Heart right ventricle (tissue), 16 donors: ENCODE data around the gene SEC14L3. TPM values are rescaled to one million over a fixed set of nuclear protein-coding genes. Genes with fewer than 3 reads are reported as not detected.

ENCODE experiments used
- ATAC-seq, 8 donors: fragments of 200-7000 bp; cut with Tn5 transposase; one replicate each; pipeline ENCODE4 v1.9.1; 2020; ENCODE audit warnings: mild to moderate bottlenecking in 8 of 8, moderate library complexity in 8 of 8, moderate number of reproducible peaks in 1 of 8
- DNase-seq, 2 donors: peaks; one replicate each; pipeline ENCODE4 v3.0.0-alpha.2; 2020
- H3K27ac ChIP-seq, 10 donors: fragments of 200-600 bp; sonication (generic) in 2 of 10; one replicate each; pipeline versions ENCODE4 v1.5.0 to v1.8.0; 2020 to 2022; ENCODE audit warnings: mild to moderate bottlenecking in 3 of 10
- H3K27me3 ChIP-seq, 7 donors: fragments of 200-600 bp; one replicate each; pipeline ENCODE4 v1.8.0; 2021 to 2022; ENCODE audit warnings: mild to moderate bottlenecking in 2 of 7
- H3K36me3 ChIP-seq, 9 donors: fragments of 200-600 bp; sonication (generic) in 1 of 9; one replicate each; pipeline versions ENCODE4 v1.5.0 to v1.8.0; 2020 to 2022; ENCODE audit warnings: mild to moderate bottlenecking in 2 of 9
- H3K4me1 ChIP-seq, 9 donors: fragments of 200-600 bp; sonication (generic) in 1 of 9; one replicate each; pipeline versions ENCODE4 v1.5.0 to v1.8.0; 2020 to 2022; ENCODE audit warnings: mild to moderate bottlenecking in 4 of 9
- H3K4me3 ChIP-seq, 10 donors: fragments of 200-600 bp; sonication (generic) in 2 of 10; one replicate each; pipeline versions ENCODE4 v1.5.0 to v1.8.0; 2020 to 2022; ENCODE audit warnings: mild to moderate bottlenecking in 7 of 10, moderate library complexity in 2 of 10
- H3K9me3 ChIP-seq, 11 donors: fragments of 200-600 bp in 10 of 11; sonication (generic) in 2 of 11; one replicate each; pipeline versions ENCODE4 v1.5.0 to v1.8.0; 2013 to 2022; ENCODE audit warnings: mild to moderate bottlenecking in 2 of 11, control low read depth in 1 of 11, moderate library complexity in 1 of 11
- CTCF ChIP-seq, 9 donors: fragments of 200-600 bp; sonication (generic) in 2 of 9; IDR thresholded peaks; one replicate each; pipeline versions ENCODE4 v1.5.0 to v1.8.0; 2021 to 2022; ENCODE audit warnings: antibody characterized with exemption in 9 of 9, mild to moderate bottlenecking in 5 of 9, moderate library complexity in 1 of 9
- WGBS, 2 donors: extraction: QIAGEN DNeasy Blood & Tissue Kit; methylation state at CpG; one replicate each; pipeline ENCODE4 v1.1.7; 2013; ENCODE audit warnings: inconsistent platforms in 1 of 2; 5-methylcytosine and 5-hydroxymethylcytosine counted together
- intact Hi-C, 10 donors: fragments of 100-400 bp; cut with DNase I; formaldehyde crosslinking; loops; one replicate each; pipeline versions ENCODE4 v1.11.1 to v1.14.2; 2022
- polyA plus RNA-seq, 2 donors: library from polyadenylated mRNA; stranded (reverse); fragments of 200-250 nt; gene quantifications; one replicate each; pipeline ENCODE4 v1.2.3, GENCODE V29; 2013
- total RNA-seq, 10 donors: library from RNA; stranded (reverse); fragmentation: NEBNext Ultra II Directional in 3 of 10; extraction: Animal tissue kit (Norgen Biotek cat#: 25700) in 3 of 10; gene quantifications; one replicate each; pipeline versions ENCODE4 v1.2.1 to v1.2.4, GENCODE V29; 2021 to 2023
- donor health status: Arrhythmogenic right ventricular cardiomyopathy.
- donor health status: ischemic (EF 13 %, LVEDD 7.1; RV severe dilation, severe dysfunction).
- donor health status: healthy with polysubstance abuse.
- donor health status: DM: no; HTN: yes; CAD: no.
- donor health status: DM: no; HTN: no; CAD: no.
- donor health status: ischemic (EF 25% LVEDD 6.9; RV normal size, moderate dysfunction).
- donor health status: ischemic (EF 25% LVEDD 5.7; RV mildly dilated, moderate dysfunction).
- donor health status: healthy.
- donor health status: DM: yes; HTN: yes; CAD: no.
- donor health status: Ischemic cardiomyopathy.
- donor health status: ischemic (EF 35%, LVEDD 5.7; RV mildly dilated, moderate dysfunction).
- donor health status: nonischemic (EF 11% LVEDD 7.7; RV severe dilation, severe dysfunction).
- donor health status: DM: yes; HTN: yes; CAD: no.
- donor health status: PGD.
- donor health status: ischemic (EF 29% LVEDD 5.4; RV normal size, mild dysfunction).
- donor health status: nonischemic (EF 23%, LVEDD 6.1; RV moderate dilation, normal function).

The SEC14L3 gene
- total and polyA plus RNA-seq, 12 donors, result not detected

GRCh38 chr22:30495041-30495784, 23.4 kb upstream of the SEC14L3 start:
- TF ChIP-seq CTCF (IDR thresholded peaks at IDR 0.05), result no peak
- ATAC-seq (peak in 1 of 8 donors; percentile 34), DNase-seq (no peak)
- Histone ChIP-seq H3K4me3 (no peak overlapping the region), H3K27ac (no peak overlapping the region), H3K27me3 (peaks cover 0 to 38% (median 14%) of the 10 kb centered on the region in 7 donors), H3K36me3 (no peaks in the 10 kb centered on the region), H3K4me1 (no peaks in the 10 kb centered on the region), H3K9me3 (no peaks in the 10 kb centered on the region)
- 76 to 77% methylated on average over 14 of the region's 14 CpGs for WGBS, 2 donors
- intact Hi-C loops, result no loop called here

GRCh38 chr22:30492144-30492543, 20.3 kb upstream of the SEC14L3 start:
- H3K36me3 ChIP-seq, result no peaks in the 10 kb centered on the region
- ATAC-seq (no peak), DNase-seq (no peak)
- no peaks in the 10 kb centered on the region for H3K4me1 ChIP-seq
- 83 to 84% methylated on average over 12 of the region's 12 CpGs for WGBS, 2 donors
- intact Hi-C loops, result no loop called here
- no peak overlapping the region for H3K4me3 ChIP-seq
- no peak for TF ChIP-seq CTCF (IDR thresholded peaks at IDR 0.05)
- no peak overlapping the region for H3K27ac ChIP-seq
- no peaks in the 10 kb centered on the region for H3K9me3 ChIP-seq
- H3K27me3 ChIP-seq, result peaks cover 0 to 38% (median 20%) of the 10 kb centered on the region in 7 donors

GRCh38 chr22:30491381-30491780, 19.6 kb upstream of the SEC14L3 start:
- Histone ChIP-seq H3K9me3 (no peaks in the 10 kb centered on the region), H3K27ac (no peak overlapping the region), H3K4me3 (no peak overlapping the region), H3K4me1 (no peaks in the 10 kb centered on the region), H3K27me3 (peaks cover 0 to 38% (median 20%) of the 10 kb centered on the region in 7 donors), H3K36me3 (no peaks in the 10 kb centered on the region)
- 86 to 88% methylated on average over 6 to 7 of the region's 7 CpGs for WGBS, 2 donors
- DNase-seq, result no peak
- no peak for TF ChIP-seq CTCF (IDR thresholded peaks at IDR 0.05)
- intact Hi-C loops, result no loop called here
- ATAC-seq, result no peak

- WGBS, 2 donors, result 69 to 71% methylated on average over 11 of the region's 11 CpGs
- ATAC-seq (no peak), DNase-seq (no peak)
- Histone ChIP-seq H3K27ac (no peak overlapping the region), H3K27me3 (peaks cover 0 to 38% (median 20%) of the 10 kb centered on the region in 7 donors), H3K9me3 (no peaks in the 10 kb centered on the region), H3K36me3 (no peaks in the 10 kb centered on the region), H3K4me3 (no peak overlapping the region), H3K4me1 (peaks cover 0 to under 1% (median 0%) of the 10 kb centered on the region in 9 donors)
- TF ChIP-seq CTCF (IDR thresholded peaks at IDR 0.05), result no peak
- intact Hi-C loops, result no loop called here
Observed at GRCh38 chr22:30490399-30490798, 18.6 kb upstream of the SEC14L3 start.
